ENCODE results near the gene DCST1.

- TF ChIP-seq POLR2A (IDR thresholded peaks at IDR 0.05; ENCODE audit: low read length) (no peak), GATA1 (IDR thresholded peaks at IDR 0.05; ENCODE audit: low read depth, low read length) (no peak)
These were observed 9.2 kb downstream of the DCST1 start for GRCh38 chr1:155042789-155043188.

Data from erythroblast (primary cell).